ENCODE results near the gene PAK1IP1.
"Not testable (repeated sequence)": the region's sequence is repeated elsewhere in the genome, so short reads cannot be mapped to it uniquely, and the experiment has no call there.

GRCh38 chr6:10660431-10661191 lies 34.2 kb upstream of the PAK1IP1 start:
- TF ChIP-seq CTCF, EZH2phosphoT487 (IDR thresholded peaks at IDR 0.05): not testable (repeated sequence)
